Retinal pigment epithelial cell (primary cell): Measurements from ENCODE around the gene CFAP100.

Experiments used
- DNase-seq: peaks from one replicate; pipeline ENCODE4 v3.0.0-alpha.2; 2010; ENCODE audit warnings: low read depth
- H3K4me3 ChIP-seq: 2 replicates; pipeline ENCODE4 v1.5.1; 2011; ENCODE audit warnings: mild to moderate bottlenecking, low read length, control low read depth, moderate library complexity
- CTCF ChIP-seq: conservative IDR thresholded peaks from 2 replicates; pipeline ENCODE4 v1.5.1; 2011; ENCODE audit warnings: low read depth, low read length, control low read depth, inconsistent platforms

Gene CFAP100

DNA sequence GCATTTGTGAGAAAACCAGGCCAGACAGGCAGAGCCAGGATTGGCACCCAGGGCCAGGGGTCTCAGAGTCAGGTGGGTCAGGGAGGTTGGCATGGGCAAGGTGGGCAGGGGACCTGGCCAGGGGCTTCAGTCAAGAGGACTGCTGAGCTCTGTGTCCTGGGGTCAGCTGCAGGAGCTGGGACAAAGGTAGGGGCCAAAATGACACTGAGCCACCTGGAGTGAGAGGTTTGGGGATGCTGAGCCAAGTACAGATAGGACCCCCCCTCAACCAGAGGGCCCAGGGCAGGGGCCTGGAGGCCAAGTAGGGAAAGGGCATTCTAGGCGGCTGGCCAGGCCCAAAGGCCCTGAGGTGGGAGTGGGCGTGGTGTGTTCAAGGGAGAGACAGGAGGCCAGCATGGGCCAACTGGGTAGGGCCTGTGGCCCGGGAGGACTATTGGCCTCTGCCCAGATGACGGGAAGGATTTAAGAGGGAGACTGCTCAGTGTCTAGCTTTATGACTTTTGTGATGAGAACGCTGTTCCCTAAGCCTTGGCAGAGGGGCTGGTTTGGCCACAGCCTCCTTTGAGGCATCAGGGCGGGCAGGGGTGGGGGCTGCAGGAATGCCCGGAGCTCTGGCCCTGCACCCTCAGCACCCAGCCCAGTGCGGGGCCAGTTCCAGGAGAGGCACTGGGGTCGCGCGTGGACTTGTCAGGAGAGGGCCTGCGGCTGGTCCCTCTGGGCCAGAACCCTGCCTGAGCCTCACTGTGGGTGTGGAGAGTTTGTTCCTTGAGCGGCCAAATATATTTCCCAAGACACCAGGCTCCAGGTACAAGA, 3.1 kb downstream of the CFAP100 start:
- DNase-seq, result no peak
- no peak for TF ChIP-seq CTCF
- no peak overlapping the region for H3K4me3 ChIP-seq

- no peak overlapping the region for H3K4me3 ChIP-seq
- no peak for DNase-seq
- no peak for TF ChIP-seq CTCF
These were observed 4.0 kb downstream of the CFAP100 start for GRCh38 chr3:126398423-126399350.

GRCh38 chr3:126399351-126399735, 4.6 kb downstream of the CFAP100 start:
- no peak for DNase-seq
- TF ChIP-seq CTCF, result no peak
- H3K4me3 ChIP-seq, result no peak overlapping the region

- DNase-seq, result no peak
- TF ChIP-seq CTCF, result no peak
- no peak overlapping the region for H3K4me3 ChIP-seq
These were observed 5.0 kb downstream of the CFAP100 start for GRCh38 chr3:126399756-126400155.

DNA sequence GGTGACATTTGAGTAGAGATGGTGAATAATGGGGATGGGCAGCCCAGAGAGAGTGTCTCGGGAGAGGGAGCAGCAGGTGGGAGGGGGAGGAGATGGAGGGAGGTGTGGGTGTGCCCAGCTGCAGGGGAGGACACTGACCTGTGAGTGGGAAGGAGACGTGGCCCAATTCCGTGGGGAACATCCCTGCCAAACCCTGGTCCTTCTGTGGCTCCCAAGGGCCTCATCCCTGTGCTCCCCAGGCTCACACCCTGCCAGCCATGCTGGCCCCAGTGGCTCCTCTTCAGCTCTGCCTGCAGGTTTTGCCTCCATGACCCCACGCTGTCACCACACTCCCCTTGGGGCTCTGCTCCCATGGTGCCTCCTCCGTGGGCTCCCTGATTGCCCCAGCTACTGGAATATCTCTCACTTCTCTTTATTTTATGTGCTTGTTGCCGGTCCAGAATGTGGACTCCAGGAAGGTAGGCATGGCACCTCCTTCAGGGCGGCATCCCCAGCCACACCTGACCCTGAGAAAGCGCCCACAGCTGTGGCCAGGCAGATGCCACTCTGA, 7.0 kb downstream of the CFAP100 start:
- TF ChIP-seq CTCF, result no peak
- DNase-seq, result no peak
- H3K4me3 ChIP-seq, result no peak overlapping the region

DNA sequence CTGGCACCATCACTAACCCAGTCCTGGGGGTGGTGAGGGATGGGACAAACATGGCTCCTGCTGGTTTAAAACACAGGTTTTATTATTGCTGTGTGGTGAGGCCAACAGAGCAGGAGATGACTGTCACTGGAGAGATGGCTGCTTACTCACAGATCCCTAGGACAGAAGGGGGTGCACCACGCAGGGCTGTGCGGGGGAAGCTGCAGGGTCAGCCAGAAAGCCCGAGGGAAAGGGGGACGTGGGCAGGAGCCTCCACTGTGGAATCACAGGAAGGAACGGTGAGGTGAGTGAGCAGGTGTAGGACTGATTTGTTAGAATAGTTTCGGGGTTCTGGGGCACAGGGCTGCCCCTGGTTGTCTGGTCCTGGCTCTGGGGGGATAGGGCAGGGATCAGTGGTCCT, 7.5 kb downstream of the CFAP100 start:
- DNase-seq, result no peak
- TF ChIP-seq CTCF, result no peak
- H3K4me3 ChIP-seq, result no peak overlapping the region
